ENCODE data around the gene SNRPA1. TPM values are rescaled to one million over a fixed set of nuclear protein-coding genes. Genes with fewer than 3 reads are reported as not detected.

Gene SNRPA1
- total and polyA plus RNA-seq, 2 of the 13 experiments (the other 11 are each of a cell fraction or from before 2014, with no cell fraction given): 41.2 to 108 TPM

DNA sequence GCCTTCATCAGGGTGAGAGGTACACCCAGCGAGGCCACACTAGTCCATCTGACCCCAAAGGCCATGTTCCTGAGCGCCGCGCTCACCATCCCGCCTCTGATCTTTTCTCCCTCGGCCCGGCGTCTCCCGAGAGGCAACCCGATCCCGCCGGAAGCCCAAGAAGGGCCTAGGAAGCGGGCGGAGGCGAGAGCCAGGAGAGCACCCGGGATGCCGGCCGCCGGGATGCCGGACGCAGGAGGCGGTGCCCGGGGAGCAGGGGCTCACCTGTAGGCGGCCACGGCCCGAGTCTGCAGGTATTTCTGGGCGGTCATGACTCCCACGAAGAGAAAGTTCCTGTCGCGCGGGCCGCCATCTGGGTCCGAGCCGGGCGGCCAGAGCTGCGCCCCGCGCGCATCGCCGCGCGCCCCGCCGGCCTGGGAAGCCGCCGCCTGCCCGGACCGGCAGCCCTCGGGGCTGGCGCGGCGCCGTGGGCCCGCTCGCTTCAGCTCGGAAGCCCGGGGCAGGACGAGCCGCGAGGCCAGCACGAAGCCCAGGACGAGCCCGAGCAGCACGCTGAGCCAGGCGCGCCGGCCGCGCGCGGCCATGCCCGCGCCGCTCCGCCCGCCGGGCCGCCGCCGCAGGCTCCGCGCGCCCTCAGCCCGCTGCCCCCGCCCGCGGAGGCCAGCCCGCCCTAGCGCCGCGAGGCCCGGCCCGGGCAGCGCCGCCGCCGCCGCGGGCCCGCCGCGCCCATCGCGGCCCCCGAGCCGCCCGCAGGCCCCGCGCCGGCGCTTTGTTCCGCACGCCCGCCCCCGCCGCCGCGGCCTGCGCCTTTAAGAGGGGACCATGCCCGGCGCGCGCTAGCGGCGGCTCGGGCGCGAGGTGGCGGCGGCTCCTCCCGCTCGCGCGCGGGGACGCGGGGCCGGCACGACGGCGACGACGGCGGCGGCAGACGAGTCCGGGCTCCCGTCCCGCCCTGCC lies 43.9 kb downstream of the SNRPA1 start (continued):
- TF ChIP-seq, protein P1, sequence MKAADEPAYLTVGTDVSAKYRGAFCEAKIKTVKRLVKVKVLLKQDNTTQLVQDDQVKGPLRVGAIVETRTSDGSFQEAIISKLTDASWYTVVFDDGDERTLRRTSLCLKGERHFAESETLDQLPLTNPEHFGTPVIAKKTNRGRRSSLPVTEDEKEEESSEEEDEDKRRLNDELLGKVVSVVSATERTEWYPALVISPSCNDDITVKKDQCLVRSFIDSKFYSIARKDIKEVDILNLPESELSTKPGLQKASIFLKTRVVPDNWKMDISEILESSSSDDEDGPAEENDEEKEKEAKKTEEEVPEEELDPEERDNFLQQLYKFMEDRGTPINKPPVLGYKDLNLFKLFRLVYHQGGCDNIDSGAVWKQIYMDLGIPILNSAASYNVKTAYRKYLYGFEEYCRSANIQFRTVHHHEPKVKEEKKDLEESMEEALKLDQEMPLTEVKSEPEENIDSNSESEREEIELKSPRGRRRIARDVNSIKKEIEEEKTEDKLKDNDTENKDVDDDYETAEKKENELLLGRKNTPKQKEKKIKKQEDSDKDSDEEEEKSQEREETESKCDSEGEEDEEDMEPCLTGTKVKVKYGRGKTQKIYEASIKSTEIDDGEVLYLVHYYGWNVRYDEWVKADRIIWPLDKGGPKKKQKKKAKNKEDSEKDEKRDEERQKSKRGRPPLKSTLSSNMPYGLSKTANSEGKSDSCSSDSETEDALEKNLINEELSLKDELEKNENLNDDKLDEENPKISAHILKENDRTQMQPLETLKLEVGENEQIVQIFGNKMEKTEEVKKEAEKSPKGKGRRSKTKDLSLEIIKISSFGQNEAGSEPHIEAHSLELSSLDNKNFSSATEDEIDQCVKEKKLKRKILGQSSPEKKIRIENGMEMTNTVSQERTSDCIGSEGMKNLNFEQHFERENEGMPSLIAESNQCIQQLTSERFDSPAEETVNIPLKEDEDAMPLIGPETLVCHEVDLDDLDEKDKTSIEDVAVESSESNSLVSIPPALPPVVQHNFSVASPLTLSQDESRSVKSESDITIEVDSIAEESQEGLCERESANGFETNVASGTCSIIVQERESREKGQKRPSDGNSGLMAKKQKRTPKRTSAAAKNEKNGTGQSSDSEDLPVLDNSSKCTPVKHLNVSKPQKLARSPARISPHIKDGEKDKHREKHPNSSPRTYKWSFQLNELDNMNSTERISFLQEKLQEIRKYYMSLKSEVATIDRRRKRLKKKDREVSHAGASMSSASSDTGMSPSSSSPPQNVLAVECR (CRISPR knock-in tag; IDR thresholded peaks at IDR 0.05; ENCODE audit: borderline replicate concordance): no peak
- TF ChIP-seq, protein P2, sequence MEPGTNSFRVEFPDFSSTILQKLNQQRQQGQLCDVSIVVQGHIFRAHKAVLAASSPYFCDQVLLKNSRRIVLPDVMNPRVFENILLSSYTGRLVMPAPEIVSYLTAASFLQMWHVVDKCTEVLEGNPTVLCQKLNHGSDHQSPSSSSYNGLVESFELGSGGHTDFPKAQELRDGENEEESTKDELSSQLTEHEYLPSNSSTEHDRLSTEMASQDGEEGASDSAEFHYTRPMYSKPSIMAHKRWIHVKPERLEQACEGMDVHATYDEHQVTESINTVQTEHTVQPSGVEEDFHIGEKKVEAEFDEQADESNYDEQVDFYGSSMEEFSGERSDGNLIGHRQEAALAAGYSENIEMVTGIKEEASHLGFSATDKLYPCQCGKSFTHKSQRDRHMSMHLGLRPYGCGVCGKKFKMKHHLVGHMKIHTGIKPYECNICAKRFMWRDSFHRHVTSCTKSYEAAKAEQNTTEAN (CRISPR knock-in tag; conservative IDR thresholded peaks at IDR 0.05): no peak
- TF ChIP-seq, protein P3, sequence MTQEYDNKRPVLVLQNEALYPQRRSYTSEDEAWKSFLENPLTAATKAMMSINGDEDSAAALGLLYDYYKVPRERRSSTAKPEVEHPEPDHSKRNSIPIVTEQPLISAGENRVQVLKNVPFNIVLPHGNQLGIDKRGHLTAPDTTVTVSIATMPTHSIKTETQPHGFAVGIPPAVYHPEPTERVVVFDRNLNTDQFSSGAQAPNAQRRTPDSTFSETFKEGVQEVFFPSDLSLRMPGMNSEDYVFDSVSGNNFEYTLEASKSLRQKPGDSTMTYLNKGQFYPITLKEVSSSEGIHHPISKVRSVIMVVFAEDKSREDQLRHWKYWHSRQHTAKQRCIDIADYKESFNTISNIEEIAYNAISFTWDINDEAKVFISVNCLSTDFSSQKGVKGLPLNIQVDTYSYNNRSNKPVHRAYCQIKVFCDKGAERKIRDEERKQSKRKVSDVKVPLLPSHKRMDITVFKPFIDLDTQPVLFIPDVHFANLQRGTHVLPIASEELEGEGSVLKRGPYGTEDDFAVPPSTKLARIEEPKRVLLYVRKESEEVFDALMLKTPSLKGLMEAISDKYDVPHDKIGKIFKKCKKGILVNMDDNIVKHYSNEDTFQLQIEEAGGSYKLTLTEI (CRISPR knock-in tag; conservative IDR thresholded peaks at IDR 0.05): no peak

Data from HepG2 (cell line).